ENCODE measurements around the gene THRB.

- TF ChIP-seq EP300 (IDR thresholded peaks at IDR 0.05), result no peak
- TF ChIP-seq BHLHE40 (IDR thresholded peaks at IDR 0.05; ENCODE audit: low read depth, low read length), result no peak
- TF ChIP-seq CTCF (IDR thresholded peaks at IDR 0.05), result no peak
- TF ChIP-seq POLR2A (IDR thresholded peaks at IDR 0.05; ENCODE audit: low read length), result no peak
- TF ChIP-seq HOXA7 (CRISPR knock-in tag; IDR thresholded peaks at IDR 0.05), result no peak
- TF ChIP-seq REST (IDR thresholded peaks at IDR 0.05), result no peak
- no peak for TF ChIP-seq MYC (IDR thresholded peaks at IDR 0.05; ENCODE audit: borderline replicate concordance, low read length)
- no peak for TF ChIP-seq CEBPB (IDR thresholded peaks at IDR 0.05)
- no peak for TF ChIP-seq PBX3 (IDR thresholded peaks at IDR 0.05)
Measured at GRCh38 chr3:24306518-24306917, 188.1 kb downstream of the THRB start.
